NT2/D1 (cell line): ENCODE data around the gene SLC5A12.

Source experiments
- YY1 ChIP-seq: IDR thresholded peaks from 2 replicates; pipeline ENCODE4 v1.6.1; 2011; ENCODE audit not compliant: insufficient read length, insufficient read depth
- ZNF274 ChIP-seq: IDR thresholded peaks from 2 replicates; pipeline ENCODE4 v1.6.1; 2011; ENCODE audit warnings: mild to moderate bottlenecking, low read depth, low read length

DNA sequence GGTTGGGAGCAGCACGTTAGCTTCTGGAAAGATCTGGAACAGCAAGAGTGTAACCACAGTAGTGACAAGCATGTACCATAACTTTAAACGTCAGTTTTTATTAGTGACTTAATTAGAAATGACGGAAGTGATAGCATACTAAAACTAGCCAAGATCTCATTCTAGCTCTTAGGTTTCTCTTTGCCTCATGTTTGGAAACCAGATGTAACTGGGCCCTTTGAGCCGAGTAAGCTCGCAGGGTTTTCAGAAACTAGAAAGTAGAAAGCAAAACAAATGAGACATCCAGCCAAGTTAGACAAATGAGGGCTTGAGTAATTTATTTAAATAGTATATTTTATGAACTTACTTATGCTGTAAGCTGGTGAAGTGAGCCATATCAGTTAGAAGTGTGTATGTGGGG lies 40.2 kb upstream of the SLC5A12 start:
- TF ChIP-seq YY1 (no peak), ZNF274 (no peak)
